GM11168 (cell line): Measurements from ENCODE around the gene DVL3.
"Not testable (repeated sequence)": the region's sequence is repeated elsewhere in the genome, so short reads cannot be mapped to it uniquely, and the experiment has no call there.

Experiments
- in situ Hi-C: fragments of 300-500 bp; cut with MboI; formaldehyde crosslinking; loops from one replicate; pipeline ENCODE4 v1.12.0; 2022; ENCODE audit warnings: low sequenced_read_pairs; ENCODE audit not compliant: unreplicated experiment

The DVL3 gene

GRCh38 chr3:184149770-184150169 is 5.4 kb upstream of the DVL3 start:
- in situ Hi-C loops, result not testable (repeated sequence)

- in situ Hi-C loops, result no loop called here
Observed at GRCh38 chr3:184155644-184156521, 706 bp downstream of the DVL3 start.

DNA sequence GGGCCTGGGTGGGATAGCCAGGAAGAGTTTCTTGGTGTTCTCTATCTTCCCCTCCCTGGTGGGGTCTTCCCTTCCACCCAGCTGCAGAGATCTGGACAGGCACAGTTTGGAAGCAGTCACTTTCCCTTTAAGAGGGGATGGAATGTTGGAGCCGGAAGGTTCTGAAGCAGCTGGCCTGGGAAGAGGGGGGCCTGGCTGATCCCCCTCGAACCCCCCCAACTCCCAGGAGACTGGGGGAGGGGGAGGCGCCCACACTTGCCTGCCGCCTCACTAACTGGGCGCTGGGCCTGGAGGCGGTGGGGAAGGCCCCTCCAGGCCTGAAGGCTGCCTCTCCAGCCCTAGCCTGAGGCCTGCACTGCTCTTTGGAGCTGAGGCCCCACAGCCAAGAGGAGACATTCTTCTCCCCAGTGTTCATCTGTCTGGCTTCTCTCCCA is 1.4 kb downstream of the DVL3 start:
- in situ Hi-C loops, result no loop called here

DNA sequence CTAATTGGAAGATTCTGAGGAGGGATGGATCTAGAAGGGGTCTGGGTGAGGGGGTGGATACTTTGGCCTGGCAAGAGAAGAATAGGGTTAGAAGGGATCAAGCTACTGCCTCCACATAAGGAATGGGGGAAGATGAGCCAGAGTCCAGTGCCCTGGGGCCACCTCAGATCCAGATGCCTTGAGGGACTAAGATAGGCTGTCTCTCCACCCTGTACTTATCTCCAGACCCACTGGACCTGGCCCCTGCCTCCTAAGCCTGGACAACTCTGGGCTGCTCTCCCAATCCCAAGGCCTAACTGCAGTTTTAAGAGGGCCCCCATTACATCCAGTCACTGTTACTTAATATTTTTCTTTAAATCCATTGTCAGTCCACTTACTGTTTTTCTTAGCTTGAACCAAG is 2.0 kb downstream of the DVL3 start:
- in situ Hi-C loops, result no loop called here

DNA sequence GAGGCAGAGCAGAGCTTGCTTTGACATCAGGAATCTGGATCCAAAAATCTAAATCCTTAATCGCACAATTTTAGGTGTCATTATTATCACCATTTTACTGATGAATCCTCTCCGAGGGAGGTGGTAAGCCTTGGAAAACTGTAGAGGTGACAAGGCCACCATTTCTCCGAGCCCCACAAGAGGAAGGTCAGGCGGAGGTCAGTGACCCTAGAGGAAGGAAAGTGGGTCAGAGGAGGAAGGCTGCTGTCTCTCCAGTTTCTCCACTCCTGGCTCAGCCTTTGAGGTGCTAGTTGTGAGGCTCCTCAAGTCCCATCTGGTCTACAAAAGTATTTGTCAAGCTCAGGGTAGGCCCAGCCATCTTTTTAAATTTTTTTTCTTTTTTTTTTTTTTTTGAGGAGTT is 3.2 kb downstream of the DVL3 start:
- in situ Hi-C loops, result no loop called here

DNA sequence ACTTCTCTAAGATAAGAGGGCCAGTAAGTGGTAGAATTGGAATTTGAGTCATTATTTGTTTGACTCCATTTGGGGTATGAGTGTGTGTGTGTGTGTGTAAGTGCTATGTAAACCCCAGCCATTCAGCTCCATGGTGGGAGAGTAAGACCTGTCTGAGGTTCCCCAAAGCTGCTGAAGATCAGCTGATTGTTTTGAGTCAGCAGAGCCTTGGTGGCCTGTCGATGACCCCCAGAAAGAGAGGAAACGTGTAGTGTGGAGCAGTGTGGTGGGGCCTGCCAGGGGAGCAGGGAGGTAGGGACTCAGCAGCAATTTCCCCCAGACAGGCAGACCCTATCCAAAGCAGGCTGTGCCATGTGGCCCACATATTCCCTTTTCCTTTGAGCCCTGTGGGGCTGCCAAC is 5.3 kb downstream of the DVL3 start:
- in situ Hi-C loops, result no loop called here

GRCh38 chr3:184162571-184163070 is 7.4 kb downstream of the DVL3 start:
- in situ Hi-C loops, result not testable (repeated sequence)

GRCh38 chr3:184164648-184165330 is 9.6 kb downstream of the DVL3 start:
- in situ Hi-C loops, result no loop called here

DNA sequence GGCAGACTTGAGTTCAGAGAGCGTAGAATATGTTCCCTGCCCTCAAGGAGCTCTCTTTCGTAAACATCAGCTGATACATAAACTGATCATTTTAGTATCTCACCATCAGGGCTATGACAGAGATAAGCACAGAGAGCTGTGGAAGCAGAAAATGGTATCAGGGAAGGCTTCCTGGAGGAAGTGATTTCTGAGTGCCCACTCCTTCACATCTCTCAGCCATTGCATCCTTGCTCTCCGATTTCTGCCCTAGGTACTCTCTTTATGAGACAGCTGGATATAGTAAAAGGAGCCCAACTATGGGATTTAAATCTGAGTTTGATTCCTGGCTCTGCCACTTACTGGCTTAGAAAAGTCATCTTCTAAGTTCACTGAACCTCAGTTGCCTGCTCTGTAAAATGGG is 10.4 kb downstream of the DVL3 start:
- in situ Hi-C loops, result no loop called here

GRCh38 chr3:184166671-184167070 is 11.5 kb downstream of the DVL3 start:
- in situ Hi-C loops, result no loop called here

DNA sequence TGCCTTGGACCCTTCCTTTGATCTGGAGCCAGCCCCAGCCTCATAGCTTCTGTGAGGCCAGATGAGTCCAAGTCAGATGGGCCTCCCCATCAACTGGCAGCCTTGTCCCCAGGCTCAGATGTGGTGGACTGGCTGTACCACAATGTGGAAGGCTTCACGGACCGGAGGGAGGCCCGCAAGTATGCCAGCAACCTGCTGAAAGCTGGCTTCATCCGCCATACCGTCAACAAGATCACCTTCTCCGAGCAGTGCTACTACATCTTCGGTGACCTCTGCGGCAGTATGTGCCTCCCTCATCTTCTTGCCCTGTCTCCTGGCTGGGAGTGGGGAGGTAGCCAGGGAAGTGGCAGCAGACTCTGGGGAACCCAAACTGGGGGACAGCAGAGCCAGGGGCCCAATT is 12.6 kb downstream of the DVL3 start:
- in situ Hi-C loops, result no loop called here

DNA sequence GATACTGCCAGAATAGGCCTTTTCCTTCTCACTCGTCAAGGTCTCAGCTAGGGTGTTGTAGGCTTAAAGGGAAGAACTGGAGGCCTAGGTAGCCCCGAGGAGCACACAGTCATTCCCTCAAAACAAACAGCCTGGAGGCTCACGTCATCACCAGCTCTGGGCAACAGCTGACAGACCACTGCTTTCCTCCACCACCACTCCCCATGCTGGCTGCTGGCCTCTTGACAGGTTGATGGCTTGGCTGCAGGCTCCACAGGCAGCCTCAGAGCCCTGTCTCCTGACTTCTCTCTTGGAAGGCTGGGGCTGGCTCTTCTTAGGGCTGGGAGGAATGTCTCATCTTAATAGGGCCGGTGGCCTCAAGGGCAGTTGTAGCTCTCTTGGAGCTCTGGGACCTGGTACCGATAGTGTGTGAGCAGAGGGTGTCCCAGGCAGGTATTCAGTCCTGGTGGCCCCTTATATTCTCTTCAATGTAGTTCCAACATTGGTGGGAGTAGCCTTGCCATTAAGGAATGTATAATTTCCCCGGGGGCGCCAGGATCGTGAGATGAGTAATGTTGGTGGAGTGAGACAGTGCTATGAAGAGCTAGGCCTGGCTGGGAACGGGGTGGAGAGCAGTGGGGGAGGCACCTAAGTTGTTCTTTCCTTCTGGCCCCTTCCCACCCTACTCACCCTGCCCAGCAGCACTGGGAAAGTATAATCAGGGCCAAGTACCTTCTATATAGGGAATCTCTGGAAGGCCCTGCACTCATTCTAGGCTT is 13.4 kb downstream of the DVL3 start:
- in situ Hi-C loops, result no loop called here

- in situ Hi-C loops, result no loop called here
Observed at GRCh38 chr3:184169896-184170875, 15.0 kb downstream of the DVL3 start.

DNA sequence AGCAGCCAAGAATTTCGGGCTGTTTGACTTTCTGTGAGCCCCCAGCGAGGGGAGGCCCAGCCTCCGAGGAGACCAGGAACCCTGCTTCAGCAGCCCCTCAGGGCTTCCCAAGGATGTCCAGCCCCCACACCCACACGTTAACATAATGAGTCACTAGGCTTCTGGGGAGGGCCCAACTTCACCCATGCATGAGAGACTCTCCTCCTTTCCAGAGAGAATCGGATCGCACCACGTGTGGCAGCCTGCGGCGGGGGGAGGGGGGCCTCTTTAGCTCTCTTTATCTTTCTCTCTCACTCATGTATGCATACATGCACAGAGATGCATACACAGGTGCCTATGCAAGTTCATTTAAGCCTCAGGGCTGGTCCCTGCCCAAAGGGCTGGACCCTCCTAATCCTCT is 16.4 kb downstream of the DVL3 start:
- in situ Hi-C loops, result no loop called here

DNA sequence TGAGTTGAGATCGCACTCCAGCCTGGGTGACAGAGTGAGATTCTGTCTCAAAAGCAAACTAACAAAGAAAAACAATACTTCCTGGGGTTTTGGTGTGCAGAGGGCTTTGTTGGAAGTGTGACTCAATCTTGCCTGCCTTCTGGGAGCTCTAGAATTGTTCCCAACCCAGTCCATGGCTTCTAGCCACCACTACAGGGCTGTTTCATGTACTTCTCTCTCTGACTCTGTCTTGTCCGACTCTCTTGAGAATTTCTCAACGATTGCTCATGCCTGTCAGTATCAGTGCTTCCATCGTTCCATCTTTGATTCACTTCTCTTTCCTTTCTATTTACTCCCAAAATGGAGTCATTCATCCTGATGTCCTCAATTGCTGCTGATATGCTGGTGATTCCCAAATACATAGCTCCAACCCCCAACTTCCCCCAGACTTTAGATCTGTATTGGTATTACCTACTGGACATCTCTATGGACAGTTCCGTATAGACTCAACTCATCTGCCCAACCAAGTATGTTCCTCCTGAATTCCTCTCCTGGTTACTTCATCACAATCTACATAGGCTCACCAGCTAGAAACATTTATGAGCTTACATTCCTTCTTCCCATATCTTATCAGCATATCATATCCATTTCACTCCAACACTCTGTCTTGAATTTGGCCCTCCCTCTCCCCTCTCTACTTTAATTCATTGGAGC is 17.6 kb downstream of the DVL3 start:
- in situ Hi-C loops, result no loop called here

DNA sequence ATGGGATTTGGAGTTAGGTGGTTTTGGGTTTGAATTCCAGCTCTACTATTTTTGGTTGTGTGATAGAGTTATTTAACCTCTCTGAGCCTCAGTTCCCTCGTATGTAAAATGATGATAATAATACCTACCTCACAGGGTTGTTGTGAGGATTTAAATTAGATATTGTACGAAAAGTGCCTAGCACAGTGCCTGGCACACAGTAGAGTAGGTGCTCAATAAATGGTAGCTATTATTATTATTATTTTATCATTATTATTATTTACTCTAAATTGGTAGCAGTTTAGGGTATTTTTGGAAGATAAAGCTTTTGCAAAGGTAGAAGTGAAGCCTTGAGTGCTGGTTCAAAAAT is 18.2 kb downstream of the DVL3 start:
- in situ Hi-C loops, result no loop called here

DNA sequence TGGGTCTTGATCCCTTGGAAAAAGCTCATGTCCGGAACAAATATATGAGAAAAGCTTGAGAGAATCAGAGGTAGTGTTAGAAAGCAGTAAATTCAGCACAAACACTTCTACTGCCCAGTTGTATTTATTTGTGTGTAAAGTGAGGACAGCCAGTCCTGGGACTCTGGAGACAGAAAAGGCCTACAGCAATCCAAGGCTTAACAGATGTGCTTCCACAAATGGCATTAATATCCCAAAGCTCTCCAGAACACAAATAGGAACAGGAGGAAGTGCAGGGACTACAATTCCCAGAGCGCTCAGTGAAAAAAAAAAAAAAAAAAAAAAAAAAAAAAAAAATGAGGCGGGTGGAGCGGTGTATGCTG is 19.1 kb downstream of the DVL3 start:
- in situ Hi-C loops, result no loop called here

- in situ Hi-C loops, result no loop called here
Observed at GRCh38 chr3:184174646-184175492, 19.7 kb downstream of the DVL3 start, which contains the start of gene AP2M1. Gene AP2M1 (plus strand): TSS chr3:184174855. CDS start chr3:184176994, 2,139 bp downstream.
